OCI-LY7 (cell line): ENCODE data around the gene KIF25.

Source experiments
- EZH2phosphoT487 ChIP-seq: fragments of 200-600 bp; sonication (generic); IDR thresholded peaks from 2 replicates; pipeline ENCODE4 v1.6.1; 2018; ENCODE audit warnings: low read depth, borderline replicate concordance, mild to moderate bottlenecking, mixed run types, antibody characterized with exemption, low read length, moderate library complexity, mixed read lengths
- TF ChIP-seq, protein P1 (sequence below): fragments of 200-600 bp; sonication (generic); conservative IDR thresholded peaks from 2 replicates; pipeline ENCODE4 v1.5.1; 2014; ENCODE audit warnings: mild to moderate bottlenecking, antibody characterized with exemption, low read length, moderate library complexity, mixed read lengths

- TF ChIP-seq, protein P1, sequence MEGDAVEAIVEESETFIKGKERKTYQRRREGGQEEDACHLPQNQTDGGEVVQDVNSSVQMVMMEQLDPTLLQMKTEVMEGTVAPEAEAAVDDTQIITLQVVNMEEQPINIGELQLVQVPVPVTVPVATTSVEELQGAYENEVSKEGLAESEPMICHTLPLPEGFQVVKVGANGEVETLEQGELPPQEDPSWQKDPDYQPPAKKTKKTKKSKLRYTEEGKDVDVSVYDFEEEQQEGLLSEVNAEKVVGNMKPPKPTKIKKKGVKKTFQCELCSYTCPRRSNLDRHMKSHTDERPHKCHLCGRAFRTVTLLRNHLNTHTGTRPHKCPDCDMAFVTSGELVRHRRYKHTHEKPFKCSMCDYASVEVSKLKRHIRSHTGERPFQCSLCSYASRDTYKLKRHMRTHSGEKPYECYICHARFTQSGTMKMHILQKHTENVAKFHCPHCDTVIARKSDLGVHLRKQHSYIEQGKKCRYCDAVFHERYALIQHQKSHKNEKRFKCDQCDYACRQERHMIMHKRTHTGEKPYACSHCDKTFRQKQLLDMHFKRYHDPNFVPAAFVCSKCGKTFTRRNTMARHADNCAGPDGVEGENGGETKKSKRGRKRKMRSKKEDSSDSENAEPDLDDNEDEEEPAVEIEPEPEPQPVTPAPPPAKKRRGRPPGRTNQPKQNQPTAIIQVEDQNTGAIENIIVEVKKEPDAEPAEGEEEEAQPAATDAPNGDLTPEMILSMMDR, result no peak
- no peak for TF ChIP-seq EZH2phosphoT487
These were observed 90.9 kb downstream of the KIF25 start for GRCh38 chr6:168088161-168089053.
